GM18870 (cell line): Measurements from ENCODE around the gene NOL4L.
"Not testable (repeated sequence)": the region's sequence is repeated elsewhere in the genome, so short reads cannot be mapped to it uniquely, and the experiment has no call there.

ENCODE experiments used
- ATAC-seq: cut with Tn5 transposase; IDR thresholded peaks from one replicate; pipeline ENCODE4 v1.9.1; 2021; ENCODE audit warnings: moderate library complexity; ENCODE audit not compliant: unreplicated experiment

The NOL4L gene

DNA sequence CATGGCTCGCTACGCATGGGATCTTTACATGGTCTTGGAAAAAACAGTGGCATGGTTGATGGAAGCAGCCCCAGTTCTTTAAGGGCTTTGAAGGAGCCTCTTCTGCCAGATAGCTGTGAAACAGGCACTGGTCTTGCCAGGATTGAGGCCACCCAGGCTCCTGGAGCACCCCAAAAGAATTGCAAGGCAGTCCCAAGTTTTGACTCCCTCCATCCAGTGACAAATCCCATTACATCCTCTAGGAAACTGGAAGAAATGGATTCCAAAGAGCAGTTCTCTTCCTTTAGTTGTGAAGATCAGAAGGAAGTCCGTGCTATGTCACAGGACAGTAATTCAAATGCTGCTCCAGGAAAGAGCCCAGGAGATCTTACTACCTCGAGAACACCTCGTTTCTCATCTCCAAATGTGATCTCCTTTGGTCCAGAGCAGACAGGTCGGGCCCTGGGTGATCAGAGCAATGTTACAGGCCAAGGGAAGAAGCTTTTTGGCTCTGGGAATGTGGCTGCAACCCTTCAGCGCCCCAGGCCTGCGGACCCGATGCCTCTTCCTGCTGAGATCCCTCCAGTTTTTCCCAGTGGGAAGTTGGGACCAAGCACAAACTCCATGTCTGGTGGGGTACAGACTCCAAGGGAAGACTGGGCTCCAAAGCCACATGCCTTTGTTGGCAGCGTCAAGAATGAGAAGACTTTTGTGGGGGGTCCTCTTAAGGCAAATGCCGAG, 148.8 kb downstream of the NOL4L start:
- ATAC-seq: no peak

DNA sequence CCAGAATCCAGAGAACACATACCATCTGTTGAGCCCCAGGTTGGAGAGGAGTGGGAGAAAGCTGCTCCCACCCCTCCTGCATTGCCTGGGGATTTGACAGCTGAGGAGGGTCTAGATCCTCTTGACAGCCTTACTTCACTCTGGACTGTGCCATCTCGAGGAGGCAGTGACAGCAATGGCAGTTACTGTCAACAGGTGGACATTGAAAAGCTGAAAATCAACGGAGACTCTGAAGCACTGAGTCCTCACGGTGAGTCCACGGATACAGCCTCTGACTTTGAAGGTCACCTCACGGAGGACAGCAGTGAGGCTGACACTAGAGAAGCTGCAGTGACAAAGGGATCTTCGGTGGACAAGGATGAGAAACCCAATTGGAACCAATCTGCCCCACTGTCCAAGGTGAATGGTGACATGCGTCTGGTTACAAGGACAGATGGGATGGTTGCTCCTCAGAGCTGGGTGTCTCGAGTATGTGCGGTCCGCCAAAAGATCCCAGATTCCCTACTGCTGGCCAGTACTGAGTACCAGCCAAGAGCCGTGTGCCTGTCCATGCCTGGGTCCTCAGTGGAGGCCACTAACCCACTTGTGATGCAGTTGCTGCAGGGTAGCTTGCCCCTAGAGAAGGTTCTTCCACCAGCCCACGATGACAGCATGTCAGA, 149.6 kb downstream of the NOL4L start:
- no peak for ATAC-seq

DNA sequence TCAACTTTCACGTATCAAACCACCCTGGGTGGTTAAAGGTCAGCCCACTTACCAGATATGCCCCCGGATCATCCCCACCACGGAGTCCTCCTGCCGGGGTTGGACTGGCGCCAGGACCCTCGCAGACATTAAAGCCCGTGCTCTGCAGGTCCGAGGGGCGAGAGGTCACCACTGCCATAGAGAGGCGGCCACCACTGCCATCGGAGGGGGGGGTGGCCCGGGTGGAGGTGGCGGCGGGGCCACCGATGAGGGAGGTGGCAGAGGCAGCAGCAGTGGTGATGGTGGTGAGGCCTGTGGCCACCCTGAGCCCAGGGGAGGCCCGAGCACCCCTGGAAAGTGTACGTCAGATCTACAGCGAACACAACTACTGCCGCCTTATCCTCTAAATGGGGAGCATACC, 150.7 kb downstream of the NOL4L start:
- no peak for ATAC-seq

DNA sequence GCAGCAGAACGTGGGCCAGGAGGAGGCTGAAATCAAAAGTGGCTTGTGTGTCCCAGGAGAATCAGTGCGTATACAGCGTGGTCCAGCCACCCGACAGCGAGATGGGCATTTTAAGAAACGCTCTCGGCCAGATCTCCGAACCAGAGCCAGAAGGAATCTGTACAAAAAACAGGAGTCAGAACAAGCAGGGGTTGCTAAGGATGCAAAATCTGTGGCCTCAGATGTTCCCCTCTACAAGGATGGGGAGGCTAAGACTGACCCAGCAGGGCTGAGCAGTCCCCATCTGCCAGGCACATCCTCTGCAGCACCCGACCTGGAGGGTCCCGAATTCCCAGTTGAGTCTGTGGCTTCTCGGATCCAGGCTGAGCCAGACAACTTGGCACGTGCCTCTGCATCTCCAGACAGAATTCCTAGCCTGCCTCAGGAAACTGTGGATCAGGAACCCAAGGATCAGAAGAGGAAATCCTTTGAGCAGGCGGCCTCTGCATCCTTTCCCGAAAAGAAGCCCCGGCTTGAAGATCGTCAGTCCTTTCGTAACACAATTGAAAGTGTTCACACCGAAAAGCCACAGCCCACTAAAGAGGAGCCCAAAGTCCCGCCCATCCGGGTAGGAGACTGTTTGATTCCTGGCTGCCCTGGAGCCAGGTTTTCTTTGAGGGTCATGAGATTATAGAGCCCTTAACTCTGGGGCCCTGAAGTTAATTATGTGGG, 151.7 kb downstream of the NOL4L start:
- no peak for ATAC-seq

DNA sequence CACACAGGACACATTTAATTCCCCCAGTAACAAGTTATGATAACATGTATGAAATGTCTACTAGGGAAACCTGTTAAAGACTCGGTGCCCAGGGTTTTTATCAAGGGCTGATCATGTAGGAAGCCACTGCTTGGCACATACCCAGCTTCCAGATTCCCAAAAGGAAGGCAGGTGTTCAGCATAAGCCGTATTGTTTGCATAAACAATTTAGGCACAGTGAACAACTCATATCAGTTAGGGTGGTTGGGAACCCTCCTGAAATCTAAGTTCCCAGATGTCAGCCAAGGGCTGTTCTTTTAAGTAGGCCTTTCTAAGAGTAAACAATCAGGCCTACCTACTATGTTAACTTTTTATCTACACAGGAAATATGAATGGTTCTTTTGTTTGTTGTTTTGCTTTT, 152.9 kb downstream of the NOL4L start:
- ATAC-seq: no peak

DNA sequence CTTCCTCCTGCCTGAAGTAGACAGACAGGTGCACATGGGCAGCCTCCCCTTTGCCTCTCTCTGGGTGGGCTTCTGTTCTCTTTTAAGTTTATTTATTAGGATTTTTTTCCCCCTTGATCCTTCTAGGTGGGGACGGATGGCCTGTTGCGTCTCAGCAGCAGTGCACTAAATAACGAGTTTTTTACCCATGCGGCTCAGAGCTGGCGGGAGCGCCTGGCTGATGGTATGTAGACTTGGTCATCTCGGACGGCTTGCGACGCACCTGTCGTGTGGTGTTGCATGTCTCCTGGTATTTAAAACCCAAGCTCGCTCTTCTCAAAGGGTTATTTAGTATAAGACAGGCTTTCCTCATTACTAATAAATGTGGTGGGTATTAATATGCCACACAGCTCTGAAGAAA, 153.7 kb downstream of the NOL4L start:
- no peak for ATAC-seq

DNA sequence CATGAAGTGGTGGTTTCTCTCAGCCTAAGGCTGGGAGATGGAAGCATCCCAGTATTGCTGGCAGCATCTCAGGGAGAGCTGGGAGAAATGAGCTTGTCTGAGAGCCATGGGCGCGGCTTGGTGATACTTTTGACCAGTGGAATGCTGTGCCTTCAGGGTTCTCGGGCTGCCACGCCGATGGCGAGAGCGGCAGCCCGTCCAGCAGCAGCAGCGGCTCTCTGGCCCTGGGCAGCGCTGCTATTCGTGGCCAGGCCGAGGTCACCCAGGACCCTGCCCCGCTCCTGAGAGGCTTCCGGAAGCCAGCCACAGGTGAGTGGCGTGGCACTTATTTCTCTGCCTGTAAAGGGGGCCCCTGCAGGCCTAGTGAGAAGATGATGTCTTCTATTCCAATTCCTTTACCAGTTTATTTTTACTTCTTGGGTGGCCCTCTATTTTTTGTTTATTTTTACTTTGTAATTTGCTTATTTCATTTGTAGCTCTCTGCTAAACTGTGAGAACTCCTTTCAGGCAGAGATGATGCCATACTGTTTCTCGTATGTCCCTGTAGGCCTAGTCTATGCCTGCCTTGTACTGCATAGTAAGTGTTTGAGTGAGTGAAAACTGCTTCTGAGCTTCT, 155.3 kb downstream of the NOL4L start:
- no peak for ATAC-seq

DNA sequence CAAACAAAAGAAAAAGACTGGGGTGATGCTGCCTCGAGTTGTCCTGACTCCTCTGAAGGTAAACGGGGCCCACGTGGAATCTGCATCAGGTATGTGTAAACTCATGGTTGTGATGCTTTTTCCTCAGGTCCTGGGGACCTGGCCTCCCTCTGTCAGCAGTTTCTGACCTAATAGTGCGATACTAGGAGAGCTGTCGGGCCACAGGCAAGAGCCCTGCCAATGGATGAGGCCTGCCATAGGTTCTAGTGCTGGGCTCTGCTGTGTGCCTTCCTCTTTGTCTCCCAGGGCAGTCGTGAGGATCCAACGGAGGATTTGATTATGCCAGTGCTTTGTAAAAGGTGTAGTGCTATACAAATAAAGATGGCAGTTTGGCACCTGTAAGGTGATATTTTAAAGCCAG, 155.8 kb downstream of the NOL4L start:
- ATAC-seq: no peak

DNA sequence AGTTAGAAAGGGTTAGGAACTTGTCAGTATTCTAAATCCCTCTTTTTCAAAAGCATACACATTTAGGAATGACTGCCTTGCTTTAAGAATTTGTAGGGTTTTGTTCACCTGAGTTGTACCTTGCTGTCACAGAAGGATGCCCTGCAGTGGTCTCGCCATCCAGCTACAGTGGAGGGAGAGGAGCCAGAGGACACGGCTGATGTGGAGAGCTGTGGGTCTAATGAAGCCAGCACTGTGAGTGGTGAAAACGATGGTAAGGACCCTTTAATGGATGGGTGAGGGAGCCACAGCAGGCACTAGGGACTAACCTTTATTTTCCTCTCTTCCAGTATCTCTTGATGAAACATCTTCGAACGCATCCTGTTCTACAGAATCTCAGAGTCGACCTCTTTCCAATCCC, 157.1 kb downstream of the NOL4L start:
- ATAC-seq: no peak

DNA sequence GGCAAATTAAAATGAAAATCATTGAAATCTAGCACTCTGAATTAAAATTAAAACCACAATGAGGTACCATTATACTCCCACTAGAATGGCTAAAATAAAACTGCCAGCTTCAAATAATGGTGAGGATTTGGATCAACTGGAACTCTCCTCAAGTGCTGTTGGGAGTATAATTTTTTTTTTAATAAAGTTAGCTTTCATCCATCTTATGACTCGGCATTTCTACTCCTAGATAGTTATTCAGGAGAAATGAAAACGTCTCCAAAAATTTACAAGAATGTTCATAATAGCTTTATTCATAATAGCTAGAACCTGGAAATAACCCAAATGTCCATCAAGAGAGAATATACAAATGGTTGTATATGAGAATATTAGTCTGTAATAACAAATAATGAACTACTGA, 163.8 kb downstream of the NOL4L start:
- ATAC-seq: no peak

DNA sequence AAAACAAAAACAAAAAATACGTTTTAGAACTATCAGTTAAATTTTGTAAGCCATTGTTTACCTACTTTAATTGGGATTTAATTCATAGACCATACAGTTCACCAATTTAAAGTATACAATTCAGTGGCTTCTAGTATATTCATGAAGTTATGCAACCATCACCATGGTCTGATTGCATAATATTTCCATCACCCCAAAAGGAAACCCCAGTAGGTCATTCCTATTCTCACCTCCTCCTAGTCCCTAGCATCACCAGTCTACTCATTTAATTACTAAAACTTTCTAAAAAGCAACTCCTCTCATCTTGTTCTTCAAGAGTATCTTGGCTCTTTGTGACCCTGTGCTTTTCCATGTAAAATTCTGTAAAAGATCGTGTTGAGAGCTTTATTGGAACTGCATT, 166.8 kb downstream of the NOL4L start:
- no peak for ATAC-seq

DNA sequence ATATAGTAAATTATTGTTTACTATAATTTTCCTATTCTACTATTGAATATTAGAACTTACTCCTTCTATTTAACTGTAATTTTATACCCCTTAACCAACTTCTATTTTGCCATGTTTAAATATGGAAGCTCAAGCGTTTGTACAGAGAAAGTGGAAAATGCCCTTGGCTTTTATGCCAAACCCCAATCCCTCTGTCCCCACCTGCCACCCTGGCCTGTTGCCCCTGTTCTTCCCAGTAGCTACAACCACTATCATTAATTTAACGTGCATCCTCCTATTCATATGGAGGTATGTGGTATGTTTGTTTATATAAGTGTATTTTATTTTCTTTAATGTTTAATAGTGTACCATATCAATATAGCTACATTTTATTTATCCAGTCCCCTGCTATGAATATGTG, 168.9 kb downstream of the NOL4L start:
- ATAC-seq: no peak

DNA sequence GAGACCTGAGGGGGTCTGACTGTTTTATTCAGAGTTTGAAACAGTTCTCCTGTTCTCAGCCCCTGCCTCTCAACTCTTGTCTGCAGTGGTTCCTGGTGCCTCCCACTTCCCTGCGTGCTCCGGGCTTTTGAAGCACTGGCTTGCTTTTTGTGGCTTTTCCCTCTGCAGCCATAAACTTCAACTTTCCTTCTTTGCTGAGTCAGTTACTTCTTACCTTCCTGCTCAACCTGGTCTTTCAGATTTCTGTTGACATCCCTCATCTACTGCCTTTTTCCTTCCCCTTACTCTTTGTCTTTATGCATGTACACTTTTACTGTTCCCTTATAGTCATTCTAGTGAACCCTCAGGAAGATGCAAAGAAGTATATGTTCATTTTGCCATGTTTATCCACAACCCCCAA, 169.6 kb downstream of the NOL4L start:
- ATAC-seq: no peak

DNA sequence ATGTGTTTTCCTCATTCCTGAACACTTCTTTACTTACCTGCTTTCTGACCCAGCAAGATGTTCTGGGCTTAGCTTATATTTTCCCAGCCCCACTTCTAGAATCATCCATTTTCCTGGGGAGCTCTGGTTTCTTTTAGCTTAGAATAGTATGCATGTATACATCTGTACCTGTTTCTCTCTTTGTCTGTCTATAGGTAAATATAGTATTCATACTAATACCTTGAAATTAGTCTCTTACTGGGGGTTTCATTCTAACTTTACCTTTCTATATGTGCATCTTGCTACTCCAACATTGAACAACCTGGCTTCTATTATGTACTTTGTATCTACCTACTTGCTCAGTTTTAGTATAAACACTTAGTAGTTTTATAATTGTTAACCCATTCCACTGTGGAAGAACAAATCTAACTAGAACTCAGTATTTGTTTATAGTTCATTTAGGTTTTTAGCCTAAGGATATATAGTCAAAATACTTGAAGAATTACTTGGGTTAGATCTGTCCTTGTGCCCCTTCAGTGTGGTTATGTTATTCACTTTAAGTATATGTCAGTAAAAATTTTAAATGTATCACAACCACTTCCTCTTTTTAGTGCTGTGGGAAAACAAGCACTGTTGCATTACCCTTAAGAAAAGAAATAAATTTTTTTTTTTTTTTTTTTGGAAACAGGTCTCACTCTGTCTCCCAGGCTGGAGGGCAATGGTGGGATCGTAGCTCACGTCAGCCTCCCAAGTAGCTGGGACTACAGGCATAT, 173.0 kb downstream of the NOL4L start:
- ATAC-seq: no peak

DNA sequence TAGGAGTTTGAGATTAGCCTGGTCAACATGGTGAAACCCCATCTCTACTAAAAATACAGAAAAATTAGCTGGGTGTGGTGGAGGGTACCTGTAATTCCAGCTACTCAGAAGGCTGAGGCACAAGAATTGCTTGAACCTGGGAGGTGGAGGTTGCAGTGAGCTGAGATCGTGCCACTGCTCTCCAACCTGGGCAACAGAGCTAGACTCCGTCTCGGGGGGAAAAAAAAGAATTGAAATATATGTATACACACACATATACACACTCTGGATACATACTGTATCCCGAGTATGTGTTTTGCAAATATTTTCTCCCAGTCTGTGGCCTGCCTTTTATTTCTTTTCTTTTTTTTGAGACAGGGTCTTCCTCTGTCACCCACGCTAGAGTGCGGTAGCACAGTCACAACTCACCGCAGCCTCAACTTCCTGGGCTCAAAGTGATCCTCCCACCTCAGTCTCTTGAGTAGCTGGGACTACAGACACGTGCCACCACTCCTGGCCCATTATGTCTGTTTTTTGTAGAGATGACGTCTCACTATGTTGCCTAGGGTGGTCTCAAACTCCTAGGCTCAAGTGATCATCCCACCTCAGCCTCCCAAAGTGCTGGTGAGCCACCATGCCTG, 177.9 kb downstream of the NOL4L start:
- ATAC-seq: not testable (repeated sequence)

DNA sequence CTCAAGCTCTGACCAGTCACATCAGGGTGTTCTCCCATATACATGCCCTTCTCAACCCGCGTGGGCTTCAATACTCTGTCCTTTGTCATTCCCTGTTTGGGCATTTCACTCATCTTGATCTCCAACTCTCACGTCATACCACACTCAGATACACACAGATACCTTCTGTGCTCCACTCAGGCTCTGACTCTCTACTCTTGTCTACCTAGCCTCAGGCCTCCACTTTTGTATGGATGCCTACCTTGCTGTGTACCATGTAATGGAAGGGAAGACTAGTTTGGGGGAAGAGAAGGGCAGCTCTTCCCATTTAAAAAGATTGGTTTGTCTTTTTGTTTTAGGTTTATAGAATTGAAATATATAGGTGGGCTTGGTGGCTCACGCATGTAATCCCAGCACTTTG, 178.4 kb downstream of the NOL4L start:
- no peak for ATAC-seq

DNA sequence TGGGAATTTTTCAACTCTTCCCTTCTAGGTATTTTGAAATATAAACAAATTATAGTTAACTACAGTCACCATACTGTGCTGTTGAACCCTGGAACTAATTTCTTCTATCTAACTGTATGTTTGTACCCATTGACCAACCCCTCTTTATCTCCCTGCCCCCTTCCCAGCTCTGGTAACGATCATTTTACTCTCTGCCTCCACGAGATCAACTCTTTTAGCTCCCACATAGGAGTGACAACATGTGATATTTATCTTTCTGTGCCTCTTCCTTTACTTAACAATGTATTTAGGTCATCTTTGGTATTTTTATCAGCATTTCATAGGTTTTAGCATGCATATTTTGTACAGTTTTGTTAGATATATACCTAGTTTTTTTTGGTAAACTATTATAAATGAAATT, 181.1 kb downstream of the NOL4L start:
- no peak for ATAC-seq

DNA sequence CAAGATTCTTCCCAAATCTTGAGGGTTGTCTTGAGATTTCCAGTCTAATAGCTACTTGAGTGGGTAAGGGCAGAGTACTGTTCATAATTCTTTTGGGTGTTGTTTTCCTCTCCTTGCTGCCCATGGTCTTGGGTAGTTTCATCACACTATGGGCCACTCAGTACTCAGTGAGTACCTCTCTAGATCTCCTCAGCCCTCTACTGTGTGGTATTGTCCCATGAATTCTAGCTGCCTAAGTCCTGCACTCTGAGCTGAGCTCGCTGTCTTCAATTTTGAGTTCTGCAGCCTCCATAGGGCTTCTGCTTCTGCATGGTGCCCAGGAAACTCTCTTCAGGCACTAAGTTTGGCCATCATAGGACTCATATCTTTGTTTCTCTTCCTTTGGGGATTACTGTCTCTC, 184.7 kb downstream of the NOL4L start:
- no peak for ATAC-seq

DNA sequence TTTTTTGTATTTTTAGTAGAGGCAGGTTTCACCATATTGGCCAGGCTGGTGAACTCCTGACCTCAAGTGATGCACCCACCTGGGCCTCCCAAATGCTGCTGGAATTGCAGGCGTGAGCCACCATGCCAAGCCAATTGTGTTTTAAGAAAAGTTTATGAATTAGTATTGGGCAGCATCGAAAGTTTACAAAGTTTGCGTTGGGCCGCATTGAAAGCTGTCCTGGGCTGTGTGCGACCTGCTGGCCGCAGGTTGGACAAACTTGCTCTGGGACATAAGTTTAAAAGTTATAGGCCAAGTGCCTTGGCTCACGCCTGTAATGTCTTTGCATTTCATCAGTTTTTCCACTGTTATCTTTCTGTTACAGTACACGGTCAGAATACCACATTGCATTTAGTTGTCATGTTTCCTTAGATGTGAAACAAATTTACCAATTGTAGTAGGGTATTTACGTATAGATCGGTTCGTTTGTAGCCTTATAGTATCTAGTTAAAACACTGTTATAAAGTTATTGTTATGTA, 187.5 kb downstream of the NOL4L start:
- no peak for ATAC-seq

DNA sequence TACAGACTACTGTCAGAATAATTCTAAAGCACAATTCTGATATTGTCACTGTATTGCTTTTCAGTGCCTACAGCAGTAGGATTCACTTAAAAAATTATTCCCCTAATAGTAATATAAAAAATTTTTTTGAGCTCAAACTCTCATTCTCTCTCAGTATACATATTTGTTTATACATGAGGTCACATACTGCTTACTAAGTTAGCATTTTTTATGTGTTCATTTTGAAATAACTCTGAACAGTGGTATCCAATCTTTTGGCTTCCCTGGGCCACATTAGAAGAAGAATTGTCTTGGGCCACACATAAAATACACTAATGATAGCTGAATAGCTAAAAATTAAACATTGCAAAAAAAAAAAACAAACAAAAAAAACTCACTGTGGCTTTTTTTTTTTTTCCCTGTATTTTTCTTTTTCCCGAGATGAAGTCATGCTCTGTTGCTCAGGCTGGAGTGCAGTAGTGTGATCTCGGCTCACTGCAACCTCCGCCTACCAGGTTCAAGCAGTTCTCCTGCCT, 188.4 kb downstream of the NOL4L start:
- ATAC-seq: no peak
